HepG2 (cell line): Measurements from ENCODE around the gene NCKAP5L. TPM values are rescaled to one million over a fixed set of nuclear protein-coding genes. Genes with fewer than 3 reads are reported as not detected.

Experiments
- ARID2 ChIP-seq: sonication (generic); formaldehyde crosslinking; IDR thresholded peaks from 2 replicates; pipeline ENCODE4 v1.8.1; 2022; ENCODE audit warnings: mild to moderate bottlenecking, missing genetic modification reagents, borderline replicate concordance
- CBX5 ChIP-seq: sonication (generic); formaldehyde crosslinking; IDR thresholded peaks from 2 replicates; pipeline ENCODE4 v1.4.0; 2020; ENCODE audit warnings: missing genetic modification reagents, borderline replicate concordance
- DR1 ChIP-seq: sonication (generic); formaldehyde crosslinking; IDR thresholded peaks from 2 replicates; pipeline ENCODE4 v1.8.0; 2021; ENCODE audit warnings: mild to moderate bottlenecking, missing genetic modification reagents, inconsistent platforms
- EED ChIP-seq: sonication (generic); formaldehyde crosslinking; IDR thresholded peaks from 2 replicates; pipeline ENCODE4 v1.5.0; 2020; ENCODE audit warnings: mild to moderate bottlenecking, missing genetic modification reagents
- JUN ChIP-seq: sonication (generic); formaldehyde crosslinking; IDR thresholded peaks from 2 replicates; pipeline ENCODE4 v1.4.0; 2020; ENCODE audit warnings: mild to moderate bottlenecking, missing genetic modification reagents
- KAT2B ChIP-seq: fragments of 150-350 bp; IDR thresholded peaks from 2 replicates; pipeline ENCODE4 v1.6.1; 2014; ENCODE audit warnings: low read depth, low read length, borderline replicate concordance
- KMT2A ChIP-seq: sonication (generic); formaldehyde crosslinking; IDR thresholded peaks from 2 replicates; pipeline ENCODE4 v1.4.0; 2020; ENCODE audit warnings: missing genetic modification reagents
- NR2C2 ChIP-seq: sonication (generic); formaldehyde crosslinking; IDR thresholded peaks from 2 replicates; pipeline ENCODE4 v1.4.0; 2020; ENCODE audit warnings: missing genetic modification reagents, mild to moderate bottlenecking, moderate library complexity, borderline replicate concordance
- RARA ChIP-seq: IDR thresholded peaks from 2 replicates; pipeline ENCODE4 v1.6.1; 2016; ENCODE audit warnings: missing genetic modification reagents, missing compliant biosample characterization
- SIX4 ChIP-seq: sonication (generic); formaldehyde crosslinking; IDR thresholded peaks from 2 replicates; pipeline ENCODE4 v1.4.0; 2020; ENCODE audit warnings: missing genetic modification reagents
- ZFP90 ChIP-seq: sonication (generic); formaldehyde crosslinking; IDR thresholded peaks from 2 replicates; pipeline ENCODE4 v1.8.0; 2022; ENCODE audit warnings: missing genetic modification reagents, mild to moderate bottlenecking, inconsistent platforms, borderline replicate concordance
- polyA plus RNA-seq, 8 experiments: library from polyadenylated mRNA; depleted of rRNA in 3 of 8; stranded (reverse) in 7 of 8; unstranded in 1 of 8; fragments of >200 nt; fragmentation: Illumina TruSeq in 4 of 8; extraction: Trizol in 4 of 8; gene quantifications; 2 replicates each; pipeline versions ENCODE4 v1.2.1 to v1.2.3, GENCODE V29; 2011 to 2016; ENCODE audit warnings: low read depth in 4 of 8, missing spikeins in 1 of 8, mixed read lengths in 1 of 8; ENCODE audit not compliant: insufficient read depth in 1 of 8
- total RNA-seq, 5 experiments: library from RNA; depleted of rRNA; stranded (reverse); fragments of >200 nt; fragmentation: Illumina TruSeq; extraction: Trizol; gene quantifications; 2 replicates each; pipeline ENCODE4 v1.2.3, GENCODE V29; 2016; ENCODE audit warnings: low read depth in 1 of 5
- TF ChIP-seq, protein P1 (sequence below): sonication (generic); formaldehyde crosslinking; IDR thresholded peaks from 2 replicates; pipeline ENCODE4 v1.5.0; 2020; ENCODE audit warnings: mild to moderate bottlenecking, missing genetic modification reagents, borderline replicate concordance
- TF ChIP-seq, protein P2 (sequence below): sonication (generic); formaldehyde crosslinking; IDR thresholded peaks from 2 replicates; pipeline ENCODE4 v1.4.0; 2020; ENCODE audit warnings: missing genetic modification reagents
- TF ChIP-seq, protein P3 (sequence below): IDR thresholded peaks from 2 replicates; pipeline ENCODE4 v1.6.1; 2016
- TF ChIP-seq, protein P4 (sequence below): sonication (generic); formaldehyde crosslinking; IDR thresholded peaks from 2 replicates; pipeline ENCODE4 v1.4.0; 2020; ENCODE audit warnings: mild to moderate bottlenecking, missing genetic modification reagents

Gene NCKAP5L
- total and polyA plus RNA-seq, 2 of the 13 experiments (the other 11 are each of a cell fraction or from before 2014, with no cell fraction given), result 4.1 to 9.0 TPM

DNA sequence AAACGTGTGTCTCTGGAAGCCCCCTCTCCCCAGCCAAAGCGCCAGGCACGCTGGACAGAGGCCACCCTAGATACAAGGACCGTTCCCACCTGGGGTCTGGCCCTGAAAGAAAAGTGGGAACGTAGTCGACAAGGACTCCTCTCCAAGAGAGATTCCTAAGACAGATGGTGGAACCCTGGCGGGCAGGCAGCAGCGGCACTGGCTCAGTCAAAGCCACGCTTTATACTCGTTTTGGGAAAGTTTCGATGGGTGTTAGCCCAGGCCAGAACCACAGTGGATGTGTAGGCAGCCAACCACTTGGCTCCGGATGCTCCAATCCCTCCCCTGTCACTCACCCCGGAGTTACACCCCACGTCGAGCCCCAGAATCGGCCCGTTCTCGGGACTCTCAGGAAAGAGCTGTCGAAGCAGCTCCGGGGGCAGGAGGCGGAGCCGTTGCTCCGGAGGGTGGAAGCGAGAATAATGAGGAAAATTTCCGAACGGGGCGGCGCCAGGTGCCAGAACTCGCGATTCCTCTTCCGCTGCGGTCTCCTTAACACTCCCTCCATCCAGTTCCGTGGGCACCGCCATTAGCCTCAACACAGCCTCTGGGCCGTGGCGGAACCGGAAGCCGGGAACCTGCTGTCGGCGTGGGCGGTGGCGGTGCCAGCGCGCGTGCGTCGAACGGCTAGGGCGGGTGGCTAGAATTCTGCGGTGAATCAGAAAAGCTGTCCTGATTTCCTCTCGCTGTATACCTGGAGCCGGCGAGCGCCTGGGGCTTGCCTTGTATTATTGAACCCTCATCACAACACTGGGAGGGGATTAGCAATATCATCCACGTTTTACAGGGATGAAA lies 14.5 kb upstream of the NCKAP5L start, which contains the start of gene BCDIN3D (continued):
- TF ChIP-seq NR2C2 (CRISPR knock-in tag) (peak; percentile 64; the same call in 1 of the 2 replicates), DR1 (peak; percentile 64; the same call in 1 of the 2 replicates), ARID2 (CRISPR knock-in tag) (no peak), KMT2A (CRISPR knock-in tag) (peak; percentile 67), KAT2B (no peak), RARA (CRISPR knock-in tag) (no peak; the same call in none of the 2 replicates), CBX5 (no peak), SIX4 (CRISPR knock-in tag) (peak; percentile 44; the same call in 1 of the 2 replicates), JUN (no peak), EED (CRISPR knock-in tag) (peak; percentile 84; the same call in 1 of the 2 replicates), ZFP90 (CRISPR knock-in tag) (0 out of 2 replicates have a peak, but pooled peaks have one; percentile 16)
- TF ChIP-seq, protein P1, sequence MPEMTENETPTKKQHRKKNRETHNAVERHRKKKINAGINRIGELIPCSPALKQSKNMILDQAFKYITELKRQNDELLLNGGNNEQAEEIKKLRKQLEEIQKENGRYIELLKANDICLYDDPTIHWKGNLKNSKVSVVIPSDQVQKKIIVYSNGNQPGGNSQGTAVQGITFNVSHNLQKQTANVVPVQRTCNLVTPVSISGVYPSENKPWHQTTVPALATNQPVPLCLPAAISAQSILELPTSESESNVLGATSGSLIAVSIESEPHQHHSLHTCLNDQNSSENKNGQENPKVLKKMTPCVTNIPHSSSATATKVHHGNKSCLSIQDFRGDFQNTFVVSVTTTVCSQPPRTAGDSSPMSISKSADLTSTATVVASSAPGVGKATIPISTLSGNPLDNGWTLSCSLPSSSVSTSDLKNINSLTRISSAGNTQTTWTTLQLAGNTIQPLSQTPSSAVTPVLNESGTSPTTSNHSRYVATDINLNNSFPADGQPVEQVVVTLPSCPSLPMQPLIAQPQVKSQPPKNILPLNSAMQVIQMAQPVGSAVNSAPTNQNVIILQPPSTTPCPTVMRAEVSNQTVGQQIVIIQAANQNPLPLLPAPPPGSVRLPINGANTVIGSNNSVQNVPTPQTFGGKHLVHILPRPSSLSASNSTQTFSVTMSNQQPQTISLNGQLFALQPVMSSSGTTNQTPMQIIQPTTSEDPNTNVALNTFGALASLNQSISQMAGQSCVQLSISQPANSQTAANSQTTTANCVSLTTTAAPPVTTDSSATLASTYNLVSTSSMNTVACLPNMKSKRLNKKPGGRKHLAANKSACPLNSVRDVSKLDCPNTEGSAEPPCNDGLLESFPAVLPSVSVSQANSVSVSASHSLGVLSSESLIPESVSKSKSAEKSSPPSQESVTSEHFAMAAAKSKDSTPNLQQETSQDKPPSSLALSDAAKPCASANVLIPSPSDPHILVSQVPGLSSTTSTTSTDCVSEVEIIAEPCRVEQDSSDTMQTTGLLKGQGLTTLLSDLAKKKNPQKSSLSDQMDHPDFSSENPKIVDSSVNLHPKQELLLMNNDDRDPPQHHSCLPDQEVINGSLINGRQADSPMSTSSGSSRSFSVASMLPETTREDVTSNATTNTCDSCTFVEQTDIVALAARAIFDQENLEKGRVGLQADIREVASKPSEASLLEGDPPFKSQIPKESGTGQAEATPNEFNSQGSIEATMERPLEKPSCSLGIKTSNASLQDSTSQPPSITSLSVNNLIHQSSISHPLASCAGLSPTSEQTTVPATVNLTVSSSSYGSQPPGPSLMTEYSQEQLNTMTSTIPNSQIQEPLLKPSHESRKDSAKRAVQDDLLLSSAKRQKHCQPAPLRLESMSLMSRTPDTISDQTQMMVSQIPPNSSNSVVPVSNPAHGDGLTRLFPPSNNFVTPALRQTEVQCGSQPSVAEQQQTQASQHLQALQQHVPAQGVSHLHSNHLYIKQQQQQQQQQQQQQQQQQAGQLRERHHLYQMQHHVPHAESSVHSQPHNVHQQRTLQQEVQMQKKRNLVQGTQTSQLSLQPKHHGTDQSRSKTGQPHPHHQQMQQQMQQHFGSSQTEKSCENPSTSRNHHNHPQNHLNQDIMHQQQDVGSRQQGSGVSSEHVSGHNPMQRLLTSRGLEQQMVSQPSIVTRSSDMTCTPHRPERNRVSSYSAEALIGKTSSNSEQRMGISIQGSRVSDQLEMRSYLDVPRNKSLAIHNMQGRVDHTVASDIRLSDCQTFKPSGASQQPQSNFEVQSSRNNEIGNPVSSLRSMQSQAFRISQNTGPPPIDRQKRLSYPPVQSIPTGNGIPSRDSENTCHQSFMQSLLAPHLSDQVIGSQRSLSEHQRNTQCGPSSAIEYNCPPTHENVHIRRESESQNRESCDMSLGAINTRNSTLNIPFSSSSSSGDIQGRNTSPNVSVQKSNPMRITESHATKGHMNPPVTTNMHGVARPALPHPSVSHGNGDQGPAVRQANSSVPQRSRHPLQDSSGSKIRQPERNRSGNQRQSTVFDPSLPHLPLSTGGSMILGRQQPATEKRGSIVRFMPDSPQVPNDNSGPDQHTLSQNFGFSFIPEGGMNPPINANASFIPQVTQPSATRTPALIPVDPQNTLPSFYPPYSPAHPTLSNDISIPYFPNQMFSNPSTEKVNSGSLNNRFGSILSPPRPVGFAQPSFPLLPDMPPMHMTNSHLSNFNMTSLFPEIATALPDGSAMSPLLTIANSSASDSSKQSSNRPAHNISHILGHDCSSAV (CRISPR knock-in tag), result no peak
- TF ChIP-seq, protein P2, sequence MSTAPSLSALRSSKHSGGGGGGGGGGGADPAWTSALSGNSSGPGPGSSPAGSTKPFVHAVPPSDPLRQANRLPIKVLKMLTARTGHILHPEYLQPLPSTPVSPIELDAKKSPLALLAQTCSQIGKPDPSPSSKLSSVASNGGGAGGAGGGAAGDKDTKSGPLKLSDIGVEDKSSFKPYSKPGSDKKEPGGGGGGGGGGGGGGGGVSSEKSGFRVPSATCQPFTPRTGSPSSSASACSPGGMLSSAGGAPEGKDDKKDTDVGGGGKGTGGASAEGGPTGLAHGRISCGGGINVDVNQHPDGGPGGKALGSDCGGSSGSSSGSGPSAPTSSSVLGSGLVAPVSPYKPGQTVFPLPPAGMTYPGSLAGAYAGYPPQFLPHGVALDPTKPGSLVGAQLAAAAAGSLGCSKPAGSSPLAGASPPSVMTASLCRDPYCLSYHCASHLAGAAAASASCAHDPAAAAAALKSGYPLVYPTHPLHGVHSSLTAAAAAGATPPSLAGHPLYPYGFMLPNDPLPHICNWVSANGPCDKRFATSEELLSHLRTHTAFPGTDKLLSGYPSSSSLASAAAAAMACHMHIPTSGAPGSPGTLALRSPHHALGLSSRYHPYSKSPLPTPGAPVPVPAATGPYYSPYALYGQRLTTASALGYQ, result peak; percentile 82; the same call in 1 of the 2 replicates
- TF ChIP-seq, protein P3, sequence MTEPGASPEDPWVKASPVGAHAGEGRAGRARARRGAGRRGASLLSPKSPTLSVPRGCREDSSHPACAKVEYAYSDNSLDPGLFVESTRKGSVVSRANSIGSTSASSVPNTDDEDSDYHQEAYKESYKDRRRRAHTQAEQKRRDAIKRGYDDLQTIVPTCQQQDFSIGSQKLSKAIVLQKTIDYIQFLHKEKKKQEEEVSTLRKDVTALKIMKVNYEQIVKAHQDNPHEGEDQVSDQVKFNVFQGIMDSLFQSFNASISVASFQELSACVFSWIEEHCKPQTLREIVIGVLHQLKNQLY, result no peak
- TF ChIP-seq, protein P4, sequence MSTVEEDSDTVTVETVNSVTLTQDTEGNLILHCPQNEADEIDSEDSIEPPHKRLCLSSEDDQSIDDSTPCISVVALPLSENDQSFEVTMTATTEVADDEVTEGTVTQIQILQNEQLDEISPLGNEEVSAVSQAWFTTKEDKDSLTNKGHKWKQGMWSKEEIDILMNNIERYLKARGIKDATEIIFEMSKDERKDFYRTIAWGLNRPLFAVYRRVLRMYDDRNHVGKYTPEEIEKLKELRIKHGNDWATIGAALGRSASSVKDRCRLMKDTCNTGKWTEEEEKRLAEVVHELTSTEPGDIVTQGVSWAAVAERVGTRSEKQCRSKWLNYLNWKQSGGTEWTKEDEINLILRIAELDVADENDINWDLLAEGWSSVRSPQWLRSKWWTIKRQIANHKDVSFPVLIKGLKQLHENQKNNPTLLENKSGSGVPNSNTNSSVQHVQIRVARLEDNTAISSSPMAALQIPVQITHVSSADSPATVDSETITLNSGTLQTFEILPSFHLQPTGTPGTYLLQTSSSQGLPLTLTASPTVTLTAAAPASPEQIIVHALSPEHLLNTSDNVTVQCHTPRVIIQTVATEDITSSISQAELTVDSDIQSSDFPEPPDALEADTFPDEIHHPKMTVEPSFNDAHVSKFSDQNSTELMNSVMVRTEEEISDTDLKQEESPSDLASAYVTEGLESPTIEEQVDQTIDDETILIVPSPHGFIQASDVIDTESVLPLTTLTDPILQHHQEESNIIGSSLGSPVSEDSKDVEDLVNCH (CRISPR knock-in tag), result no peak
